ENCODE data around the gene OTC. TPM values are rescaled to one million over a fixed set of nuclear protein-coding genes. Genes with fewer than 3 reads are reported as not detected.

OTC gene
- total RNA-seq, 1 donor from 2014 or later, result not detected

- no peaks in the 10 kb centered on the region for H3K9me3 Mint-ChIP-seq
- no peaks in the 10 kb centered on the region for H3K27me3 Mint-ChIP-seq (ENCODE audit: insufficient read depth, low read depth)
- H3K4me1 Mint-ChIP-seq, result no peaks in the 10 kb centered on the region
Measured at GRCh38 chrX:38375891-38376290, 23.5 kb downstream of the OTC start.

GRCh38 chrX:38376747-38377146 is 24.3 kb downstream of the OTC start:
- Histone ChIP-seq H3K27ac (no peak overlapping the region), H3K79me2 (ENCODE audit: low read depth) (no peaks in the 10 kb centered on the region), H3K9me3 (ENCODE audit: low read depth) (no peaks in the 10 kb centered on the region), H3F3A (ENCODE audit: low read depth) (no peaks in the 10 kb centered on the region), H3K27me3 (no peaks in the 10 kb centered on the region), H3K9ac (no peak overlapping the region), H3K4me3 (no peak overlapping the region), H3K4me1 (no peaks in the 10 kb centered on the region), H4K20me1 (ENCODE audit: low read depth) (no peaks in the 10 kb centered on the region), H2AFZ (replicated peaks) (no peak overlapping the region), H3K36me3 (no peaks in the 10 kb centered on the region), H3K4me2 (no peak overlapping the region)
- Mint-ChIP-seq H3K9me3 (no peaks in the 10 kb centered on the region), H3K27me3 (ENCODE audit: insufficient read depth, low read depth) (no peaks in the 10 kb centered on the region), H3K4me1 (no peaks in the 10 kb centered on the region), H3K36me3 (no peaks in the 10 kb centered on the region), H3K27ac (no peak overlapping the region), H3K4me3 (no peak overlapping the region)
- no peak for TF ChIP-seq CTCF (IDR thresholded peaks at IDR 0.05)
- TF ChIP-seq EZH2 (IDR thresholded peaks at IDR 0.05), result no peak
- TF ChIP-seq EZH2phosphoT487 (IDR thresholded peaks at IDR 0.05), result no peak
- DNase-seq (ENCODE audit: low spot score), result no peak

More at GRCh38 chrX:38375891-38376290, 23.5 kb downstream of the OTC start:
- Histone ChIP-seq H3F3A (ENCODE audit: low read depth) (no peaks in the 10 kb centered on the region), H3K9me3 (ENCODE audit: low read depth) (no peaks in the 10 kb centered on the region), H3K9ac (no peak overlapping the region), H3K4me2 (no peak overlapping the region), H4K20me1 (ENCODE audit: low read depth) (no peaks in the 10 kb centered on the region), H3K4me3 (no peak overlapping the region), H3K27ac (no peak overlapping the region), H3K4me1 (no peaks in the 10 kb centered on the region), H3K27me3 (no peaks in the 10 kb centered on the region), H2AFZ (replicated peaks) (no peak overlapping the region), H3K36me3 (no peaks in the 10 kb centered on the region), H3K79me2 (ENCODE audit: low read depth) (no peaks in the 10 kb centered on the region)
- DNase-seq (ENCODE audit: low spot score), result peak; percentile 7
- Mint-ChIP-seq H3K36me3 (no peaks in the 10 kb centered on the region), H3K4me3 (no peak overlapping the region), H3K27ac (no peak overlapping the region)
- TF ChIP-seq EZH2 (IDR thresholded peaks at IDR 0.05) (no peak), CTCF (IDR thresholded peaks at IDR 0.05) (peak; percentile 50)

- H3K4me2 ChIP-seq, result no peak overlapping the region
- H3K4me3 ChIP-seq, result no peak overlapping the region
- Mint-ChIP-seq H3K36me3 (no peaks in the 10 kb centered on the region), H3K4me1 (no peaks in the 10 kb centered on the region), H3K27me3 (ENCODE audit: insufficient read depth, low read depth) (no peaks in the 10 kb centered on the region), H3K27ac (no peak overlapping the region), H3K4me3 (no peak overlapping the region), H3K9me3 (no peaks in the 10 kb centered on the region)
- no peak overlapping the region for H2AFZ ChIP-seq (replicated peaks)
- no peaks in the 10 kb centered on the region for H4K20me1 ChIP-seq (ENCODE audit: low read depth)
- H3K27ac ChIP-seq, result no peak overlapping the region
- no peaks in the 10 kb centered on the region for H3K9me3 ChIP-seq (ENCODE audit: low read depth)
- no peaks in the 10 kb centered on the region for H3K27me3 ChIP-seq
- no peak overlapping the region for H3K9ac ChIP-seq
- H3K79me2 ChIP-seq (ENCODE audit: low read depth), result no peaks in the 10 kb centered on the region
- DNase-seq (ENCODE audit: low spot score), result no peak
- no peaks in the 10 kb centered on the region for H3K4me1 ChIP-seq
- H3K36me3 ChIP-seq, result no peaks in the 10 kb centered on the region
- TF ChIP-seq EZH2 (IDR thresholded peaks at IDR 0.05) (no peak), CTCF (IDR thresholded peaks at IDR 0.05) (no peak), EZH2phosphoT487 (IDR thresholded peaks at IDR 0.05) (no peak)
- H3F3A ChIP-seq (ENCODE audit: low read depth), result no peaks in the 10 kb centered on the region
Measured at GRCh38 chrX:38379088-38379487, 26.7 kb downstream of the OTC start.
